Activated T-cell treated with anti-CD3 and anti-CD28 coated beads, Interleukin-2, amount 50 U/mL, for 4 hours (primary cell): ENCODE measurements around the gene CISH. TPM values are rescaled to one million over a fixed set of nuclear protein-coding genes. Genes with fewer than 3 reads are reported as not detected.
A peak's percentile ranks its signal among the peaks of the same experiment; 100 is the strongest.

Experiments used
- ATAC-seq, 2 donors: fragments of 200-7000 bp; cut with Tn5 transposase; one replicate each; pipeline ENCODE4 v1.10.0; 2021
- DNase-seq: peaks from one replicate; pipeline ENCODE4 v3.0.0-alpha.2; 2020
- H3K27me3 Mint-ChIP-seq: one replicate; pipeline ENCODE4 v1.8.0; 2021; ENCODE audit warnings: low read depth, mixed read lengths
- H3K36me3 Mint-ChIP-seq: one replicate; pipeline ENCODE4 v1.8.0; 2022; ENCODE audit warnings: mixed read lengths; ENCODE audit not compliant: insufficient read depth
- H3K4me1 Mint-ChIP-seq: one replicate; pipeline ENCODE4 v1.8.0; 2021; ENCODE audit warnings: low read depth, mixed read lengths
- H3K4me3 Mint-ChIP-seq: one replicate; pipeline ENCODE4 v1.8.0; 2021; ENCODE audit warnings: mild to moderate bottlenecking, moderate library complexity, mixed read lengths
- H3K9me3 Mint-ChIP-seq: one replicate; pipeline ENCODE4 v1.8.0; 2021; ENCODE audit warnings: mixed read lengths
- total RNA-seq, 3 donors: library from RNA; stranded (reverse); gene quantifications; one replicate each; pipeline ENCODE4 v1.2.1, GENCODE V29; 2021

The CISH gene
- total RNA-seq, 3 donors from 2014 or later = 223 to 268 (median 229) TPM

DNA sequence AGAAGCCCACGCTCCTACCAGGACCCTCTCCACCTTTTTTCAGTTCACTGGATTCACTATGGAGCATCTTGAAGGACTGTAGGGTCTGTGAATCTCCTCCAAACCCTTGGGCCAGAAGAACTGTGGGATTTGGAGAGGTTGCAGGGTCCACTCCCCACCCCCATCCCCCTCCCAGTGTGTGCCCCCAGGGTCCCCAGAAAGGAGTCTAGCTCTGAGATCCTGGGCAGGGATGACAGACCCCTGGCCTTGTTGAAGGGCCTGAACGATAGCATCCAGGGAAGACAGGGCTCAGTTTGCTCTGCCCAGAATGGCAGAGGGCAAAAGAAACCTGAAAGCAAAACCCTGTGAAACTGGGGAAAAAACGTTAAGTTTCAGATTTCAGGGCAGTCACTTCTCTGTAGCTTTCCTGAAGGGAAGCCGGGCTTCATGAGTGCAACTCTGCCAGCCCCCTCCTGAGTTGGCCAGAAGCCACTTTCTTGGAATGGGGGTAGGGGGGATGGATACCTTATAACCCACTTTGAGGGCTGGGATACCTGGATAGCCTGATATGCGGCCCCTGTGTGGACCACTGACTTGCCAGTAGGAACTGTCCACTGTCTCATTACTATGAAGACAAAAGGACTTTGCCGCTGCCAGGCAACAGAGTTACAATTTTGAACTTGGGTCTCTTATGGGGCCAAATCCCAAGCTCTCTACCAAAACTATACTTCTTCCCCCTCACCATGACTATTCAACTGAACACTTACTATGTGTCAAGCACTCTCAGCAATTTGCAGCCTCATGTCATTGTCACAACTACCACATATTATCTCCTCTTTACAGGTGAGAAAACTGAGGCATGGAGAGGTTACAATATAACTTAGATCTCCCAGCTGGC is 1.6 kb upstream of the CISH start:
- H3K9me3 Mint-ChIP-seq = no peaks in the 10 kb centered on the region
- DNase-seq = no peak
- peak overlapping the region; percentile 94 for H3K4me3 Mint-ChIP-seq
- H3K36me3 Mint-ChIP-seq = peaks cover 31% of the 10 kb centered on the region
- no peaks in the 10 kb centered on the region for H3K27me3 Mint-ChIP-seq
- no peak for ATAC-seq
- H3K4me1 Mint-ChIP-seq = peaks cover 38% of the 10 kb centered on the region

DNA sequence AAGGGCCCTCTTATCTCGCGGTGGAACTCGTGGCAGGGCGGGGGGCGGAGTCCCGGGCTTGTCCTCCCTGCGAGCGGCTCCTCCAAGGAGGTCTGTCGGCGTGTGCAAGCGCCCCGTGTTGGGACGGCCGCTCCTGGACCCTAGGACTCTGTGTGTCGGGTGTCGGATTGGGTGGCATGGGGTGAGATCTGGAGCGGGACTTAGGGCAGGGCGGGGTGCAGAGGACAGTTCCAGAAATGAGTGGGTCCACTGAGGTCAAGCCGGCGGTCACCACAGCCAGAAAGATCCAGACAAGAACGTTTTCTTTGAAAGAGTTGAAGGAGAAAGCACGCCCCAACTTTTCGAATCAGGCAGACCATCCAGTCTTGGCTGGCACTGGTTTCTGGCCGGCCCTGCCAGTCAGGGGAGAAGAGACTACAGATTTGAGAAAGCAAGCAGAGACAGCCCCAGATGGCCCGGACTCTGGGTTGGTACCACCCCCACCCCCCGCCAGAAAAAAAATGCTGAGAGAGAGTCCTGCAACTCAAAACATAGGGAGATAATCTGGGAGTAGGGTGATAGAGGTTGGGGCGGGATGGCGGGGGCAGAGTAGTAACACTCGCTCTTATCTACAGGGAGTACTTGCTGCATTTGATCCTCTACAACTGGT is 784 bp upstream of the CISH start:
- H3K4me1 Mint-ChIP-seq = peaks cover 43% of the 10 kb centered on the region
- no peaks in the 10 kb centered on the region for H3K27me3 Mint-ChIP-seq
- no peaks in the 10 kb centered on the region for H3K9me3 Mint-ChIP-seq
- peak overlapping the region; percentile 94 for H3K4me3 Mint-ChIP-seq
- ATAC-seq = no peak
- DNase-seq = no peak
- H3K36me3 Mint-ChIP-seq = peaks cover 39% of the 10 kb centered on the region

DNA sequence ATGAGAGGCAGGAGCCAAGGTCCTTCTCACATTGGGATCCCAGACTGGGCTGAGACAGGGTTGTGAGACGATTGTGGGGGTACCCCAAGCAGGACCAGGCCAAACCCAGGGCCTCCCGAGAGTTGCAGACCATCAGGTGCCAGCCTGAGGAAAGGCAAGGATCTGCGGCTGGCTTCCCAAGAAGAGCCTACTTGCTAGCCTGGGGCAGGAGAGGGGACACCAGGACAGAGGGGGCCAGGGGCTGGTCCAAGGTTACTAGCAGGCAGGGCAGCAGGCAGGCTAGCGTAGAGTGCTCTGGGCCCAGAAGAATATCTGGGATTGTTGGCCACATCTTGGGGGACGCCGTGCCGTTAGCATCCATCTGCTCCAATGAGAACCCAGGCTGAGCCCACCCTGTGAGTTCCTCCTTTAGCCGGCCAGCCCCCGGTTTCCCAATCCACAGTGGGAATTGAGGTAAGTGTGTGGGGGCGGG is 546 bp downstream of the CISH start:
- no peaks in the 10 kb centered on the region for H3K9me3 Mint-ChIP-seq
- DNase-seq (no peak), ATAC-seq (peak in 1 of 2 donors; percentile 0)
- H3K4me3 Mint-ChIP-seq = peak overlapping the region; percentile 94
- H3K36me3 Mint-ChIP-seq = peaks cover 50% of the 10 kb centered on the region
- H3K27me3 Mint-ChIP-seq = no peaks in the 10 kb centered on the region
- H3K4me1 Mint-ChIP-seq = peaks cover 44% of the 10 kb centered on the region

DNA sequence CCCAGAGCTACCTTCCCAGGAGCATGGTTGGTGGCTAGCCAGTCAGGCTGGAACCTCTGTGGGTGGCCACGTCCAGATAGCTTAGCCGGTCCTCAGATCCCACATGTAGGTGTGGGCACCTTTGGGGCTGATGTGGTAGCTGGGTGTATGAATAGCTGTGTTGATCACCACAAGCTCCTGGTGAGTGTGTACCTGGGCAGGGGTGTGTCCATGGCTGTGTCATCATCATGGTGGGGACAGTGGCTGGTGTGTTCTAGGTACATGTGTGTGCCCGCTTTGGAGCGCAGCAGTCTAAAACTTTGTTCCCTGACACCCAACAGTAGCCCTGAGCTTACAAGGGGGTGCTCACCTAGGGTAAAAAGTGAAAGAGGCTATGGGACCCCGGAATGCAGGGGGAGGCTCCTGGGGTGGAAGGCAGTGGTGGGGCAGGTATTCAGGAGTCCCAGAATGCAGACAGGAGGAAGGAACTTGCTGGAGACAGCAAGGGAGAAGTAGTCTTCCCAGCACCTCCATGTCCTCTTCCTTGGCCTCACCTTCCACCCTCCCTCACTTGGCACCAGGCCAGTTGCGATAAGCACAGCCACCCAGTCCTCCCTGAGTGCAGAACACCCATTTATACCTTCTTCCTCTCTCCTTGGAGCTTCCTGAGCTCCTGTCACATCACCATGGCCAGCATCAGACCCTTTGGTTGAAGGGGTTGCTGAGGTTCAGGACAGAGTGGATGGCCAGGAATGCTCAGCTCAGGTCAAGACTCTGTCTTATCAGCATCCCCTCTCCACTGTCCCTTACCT is 1.2 kb downstream of the CISH start:
- no peak for ATAC-seq
- H3K4me3 Mint-ChIP-seq = peak overlapping the region; percentile 94
- H3K4me1 Mint-ChIP-seq = peaks cover 45% of the 10 kb centered on the region
- DNase-seq = peak; percentile 54
- H3K27me3 Mint-ChIP-seq = no peaks in the 10 kb centered on the region
- peaks cover 56% of the 10 kb centered on the region for H3K36me3 Mint-ChIP-seq
- no peaks in the 10 kb centered on the region for H3K9me3 Mint-ChIP-seq

DNA sequence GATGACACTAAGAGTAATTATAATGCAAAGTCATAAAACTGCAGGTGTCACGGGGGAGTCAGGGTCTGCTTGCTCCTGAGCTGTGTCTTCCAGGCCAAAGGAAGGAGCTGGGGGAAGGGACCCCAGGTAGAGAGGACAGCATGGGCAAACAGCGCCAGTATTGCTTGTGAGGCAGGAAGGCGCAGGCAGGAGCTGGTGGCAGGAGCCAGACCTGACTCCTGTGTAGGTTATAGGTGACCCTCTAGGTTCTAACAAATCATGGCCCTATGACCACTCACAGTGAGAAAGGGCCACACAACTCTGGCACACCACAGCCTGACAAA is 1.9 kb downstream of the CISH start:
- Mint-ChIP-seq H3K27me3 (no peaks in the 10 kb centered on the region), H3K4me1 (peaks cover 49% of the 10 kb centered on the region), H3K36me3 (peaks cover 61% of the 10 kb centered on the region), H3K4me3 (peak overlapping the region; percentile 94), H3K9me3 (no peaks in the 10 kb centered on the region)
- DNase-seq (no peak), ATAC-seq (no peak)

DNA sequence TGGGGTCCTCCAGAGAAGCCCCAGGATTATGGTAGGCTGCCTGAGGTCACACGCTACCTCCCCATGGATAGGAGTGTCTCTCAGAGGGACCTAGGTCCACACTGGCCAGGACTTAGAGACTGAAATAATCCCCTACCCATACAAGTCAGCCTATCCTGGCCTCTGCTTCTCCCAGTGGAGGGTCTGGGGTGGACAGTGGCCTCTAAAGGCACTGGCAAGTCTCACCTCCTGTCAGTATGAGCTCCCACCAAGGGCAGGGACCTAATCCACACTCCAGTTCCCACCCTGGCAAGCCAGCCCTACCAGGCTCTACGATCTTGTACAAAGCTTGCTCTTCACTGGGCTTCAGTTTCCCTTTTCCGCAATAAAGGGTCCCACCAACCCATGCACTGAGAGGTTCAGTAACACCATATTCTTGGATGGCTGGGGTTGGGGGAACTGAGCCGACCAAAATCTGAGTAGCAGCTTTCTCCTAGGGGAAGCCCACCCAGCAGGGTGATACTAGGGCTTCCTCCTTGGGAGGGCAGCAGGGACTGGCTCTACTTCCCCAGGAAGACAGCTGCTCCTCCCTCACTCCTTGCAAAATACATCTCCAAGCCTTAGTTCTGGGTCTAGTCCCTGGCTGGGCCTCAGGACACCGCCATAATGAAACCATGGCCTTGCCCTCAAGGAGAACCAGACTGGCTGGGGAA is 2.4 kb downstream of the CISH start:
- ATAC-seq = no peak
- peaks cover 51% of the 10 kb centered on the region for H3K4me1 Mint-ChIP-seq

DNA sequence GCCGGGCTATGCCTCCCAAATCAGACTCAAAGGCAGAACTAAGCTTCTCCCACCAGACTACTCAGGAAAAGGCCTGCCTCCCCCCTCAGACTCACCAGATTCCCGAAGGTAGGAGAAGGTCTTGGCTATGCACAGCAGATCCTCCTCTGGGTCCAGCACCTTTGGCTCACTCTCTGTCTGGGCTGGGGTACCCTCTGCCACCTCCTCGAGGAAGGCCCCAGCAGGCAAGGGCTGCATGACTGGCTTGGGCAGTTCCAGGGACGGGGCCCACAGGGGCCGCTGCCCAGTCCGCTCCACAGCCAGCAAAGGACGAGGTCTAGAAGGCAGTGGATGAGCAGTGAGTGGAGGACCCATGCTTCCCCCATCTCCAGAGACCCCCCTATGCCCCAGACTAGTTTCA is 3.3 kb downstream of the CISH start:
- DNase-seq = no peak

More for the DNA sequence above, 2.4 kb downstream of the CISH start:
- DNase-seq = no peak
- Mint-ChIP-seq H3K36me3 (peaks cover 65% of the 10 kb centered on the region), H3K9me3 (no peaks in the 10 kb centered on the region), H3K27me3 (no peaks in the 10 kb centered on the region), H3K4me3 (peak overlapping the region; percentile 94)

DNA sequence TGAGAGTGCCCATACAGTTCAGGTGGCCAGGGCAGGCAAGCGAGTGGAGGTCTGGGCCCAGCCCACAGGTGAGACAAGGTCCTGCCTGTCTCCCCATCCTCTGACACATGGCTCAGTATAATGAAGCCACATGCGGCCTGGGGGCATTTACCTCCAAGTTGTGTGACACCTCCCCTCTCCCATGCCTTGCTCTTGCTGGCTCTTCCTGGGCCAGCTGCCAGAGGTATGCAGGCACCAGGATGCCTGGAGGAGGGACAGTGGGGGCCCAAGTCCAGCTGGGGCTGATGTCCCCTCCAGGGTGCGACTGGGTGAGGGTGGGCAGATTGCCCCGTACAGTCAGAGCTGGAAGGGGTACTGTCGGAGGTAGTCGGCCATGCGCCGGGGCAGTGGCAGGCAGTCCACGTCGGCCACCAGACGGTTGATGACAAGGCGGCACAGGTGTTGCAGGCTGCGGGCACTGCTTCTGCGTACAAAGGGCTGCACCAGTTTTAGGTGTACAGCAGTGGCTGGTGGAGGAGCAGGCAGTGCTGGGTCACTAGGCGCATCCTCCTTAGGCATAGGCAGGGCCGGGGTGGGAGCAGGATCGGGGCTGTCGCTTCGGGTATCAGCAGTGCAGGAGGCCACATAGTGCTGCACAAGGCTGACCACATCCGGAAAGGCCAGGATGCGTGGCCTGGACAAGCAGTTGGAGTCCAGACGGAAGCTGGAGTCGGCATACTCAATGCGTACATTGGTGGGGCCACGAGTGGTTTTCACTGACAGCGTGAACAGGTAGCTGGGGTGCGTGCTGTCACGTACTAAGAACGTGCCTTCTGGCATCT is 4.1 kb downstream of the CISH start:
- H3K36me3 Mint-ChIP-seq = peaks cover 76% of the 10 kb centered on the region
- no peak for ATAC-seq
- no peaks in the 10 kb centered on the region for H3K27me3 Mint-ChIP-seq
- peak overlapping the region; percentile 94 for H3K4me3 Mint-ChIP-seq
- DNase-seq = no peak
- no peaks in the 10 kb centered on the region for H3K9me3 Mint-ChIP-seq
- peaks cover 56% of the 10 kb centered on the region for H3K4me1 Mint-ChIP-seq

More for the DNA sequence above, 3.3 kb downstream of the CISH start:
- H3K27me3 Mint-ChIP-seq = no peaks in the 10 kb centered on the region
- H3K4me3 Mint-ChIP-seq = peak overlapping the region; percentile 94
- peaks cover 74% of the 10 kb centered on the region for H3K36me3 Mint-ChIP-seq
- ATAC-seq = no peak
- H3K9me3 Mint-ChIP-seq = no peaks in the 10 kb centered on the region
- peaks cover 52% of the 10 kb centered on the region for H3K4me1 Mint-ChIP-seq

DNA sequence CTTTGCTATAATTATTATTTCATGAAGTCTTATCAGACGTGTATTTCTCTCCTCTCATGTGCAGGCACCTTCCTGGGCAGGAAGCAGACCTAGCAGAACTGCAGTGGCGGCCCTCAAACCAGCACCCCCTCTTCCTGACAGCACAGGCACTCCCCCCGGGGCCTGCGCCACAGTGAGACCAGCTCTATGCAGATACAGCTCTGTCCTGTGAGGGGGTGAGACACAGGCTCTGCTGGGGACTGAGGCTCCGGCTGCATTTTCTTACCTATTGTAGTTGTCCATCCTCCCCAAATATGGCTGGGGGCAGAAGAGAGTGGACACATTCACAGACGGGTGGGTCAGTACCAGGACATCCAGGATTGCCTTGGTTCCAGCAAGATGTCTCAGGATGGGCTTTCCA is 5.0 kb downstream of the CISH start:
- ATAC-seq (no peak), DNase-seq (no peak)
- Mint-ChIP-seq H3K4me3 (peak overlapping the region; percentile 94), H3K27me3 (no peaks in the 10 kb centered on the region), H3K9me3 (no peaks in the 10 kb centered on the region), H3K36me3 (peaks cover 74% of the 10 kb centered on the region), H3K4me1 (peaks cover 61% of the 10 kb centered on the region)

DNA sequence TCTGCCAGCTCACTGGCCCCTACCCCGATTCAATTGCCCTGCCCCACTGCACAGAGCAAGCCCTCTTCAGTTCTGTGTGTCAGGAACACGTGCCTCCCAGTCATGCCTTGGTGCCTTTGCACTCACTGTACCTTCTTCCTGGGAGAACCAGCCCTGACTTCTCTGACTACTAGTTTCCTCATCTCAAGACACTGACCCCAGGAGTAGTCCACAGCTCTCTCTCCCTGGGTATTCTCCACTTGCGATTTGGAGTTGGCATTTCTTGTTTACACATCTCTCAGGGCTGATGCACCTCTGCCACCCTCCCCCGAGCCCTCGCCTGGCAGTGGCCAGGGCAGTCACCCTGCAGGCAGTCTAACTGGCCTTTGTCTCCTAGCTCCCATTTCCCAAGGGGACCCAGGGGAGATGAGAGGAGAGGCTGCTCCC is 5.7 kb downstream of the CISH start:
- no peak for ATAC-seq

DNA sequence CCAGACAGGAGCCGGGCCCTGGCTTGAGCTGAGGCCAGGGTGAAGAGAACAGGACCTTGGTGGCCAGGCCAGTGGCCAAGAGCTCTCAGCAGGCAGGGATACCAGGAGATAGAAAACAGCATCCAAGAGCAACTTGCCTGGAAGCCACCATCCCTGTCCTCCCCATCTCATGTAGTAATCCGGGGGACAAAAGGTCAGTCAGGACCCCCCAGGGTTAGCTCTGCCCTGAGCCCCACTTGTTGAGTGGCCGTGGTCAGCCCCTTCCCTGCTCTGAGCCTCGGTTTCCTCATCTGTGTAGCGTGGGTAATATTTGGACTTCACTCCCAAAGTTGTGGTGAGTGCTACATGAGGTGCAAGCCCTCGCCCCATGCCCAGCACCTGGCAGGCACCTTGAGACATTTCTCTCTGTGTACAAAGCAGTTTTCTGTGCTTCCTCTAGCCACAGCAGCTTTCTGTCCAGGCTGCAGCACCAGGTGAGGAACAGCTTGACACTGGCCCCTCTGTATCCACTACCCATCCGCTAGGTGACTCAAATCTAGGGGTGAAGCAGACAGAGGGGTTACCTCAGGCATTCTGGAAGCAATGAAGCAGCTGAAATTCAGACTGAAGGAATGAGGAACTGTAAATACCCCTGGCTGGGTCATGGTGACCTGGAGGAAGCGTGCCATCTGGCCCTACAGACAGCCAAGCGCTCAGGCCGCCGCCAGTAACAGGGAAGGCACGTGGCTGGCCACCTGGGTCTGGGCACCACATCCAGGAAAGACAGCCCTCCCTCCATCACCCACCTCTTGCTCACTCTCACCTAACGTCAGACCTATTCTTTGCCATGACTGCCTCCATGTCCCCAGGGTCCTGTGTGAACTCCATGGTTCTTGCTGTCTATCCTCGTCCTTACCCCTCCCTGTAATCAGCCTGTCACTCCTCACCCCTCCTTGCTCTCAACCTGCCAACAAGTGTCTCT is 6.7 kb downstream of the CISH start:
- H3K36me3 Mint-ChIP-seq = peaks cover 62% of the 10 kb centered on the region

More for the DNA sequence above, 5.7 kb downstream of the CISH start:
- peaks cover 68% of the 10 kb centered on the region for H3K4me1 Mint-ChIP-seq
- no peak for DNase-seq
- H3K9me3 Mint-ChIP-seq = no peaks in the 10 kb centered on the region
- H3K27me3 Mint-ChIP-seq = no peaks in the 10 kb centered on the region
- H3K36me3 Mint-ChIP-seq = peaks cover 72% of the 10 kb centered on the region
- peak overlapping the region; percentile 94 for H3K4me3 Mint-ChIP-seq

DNA sequence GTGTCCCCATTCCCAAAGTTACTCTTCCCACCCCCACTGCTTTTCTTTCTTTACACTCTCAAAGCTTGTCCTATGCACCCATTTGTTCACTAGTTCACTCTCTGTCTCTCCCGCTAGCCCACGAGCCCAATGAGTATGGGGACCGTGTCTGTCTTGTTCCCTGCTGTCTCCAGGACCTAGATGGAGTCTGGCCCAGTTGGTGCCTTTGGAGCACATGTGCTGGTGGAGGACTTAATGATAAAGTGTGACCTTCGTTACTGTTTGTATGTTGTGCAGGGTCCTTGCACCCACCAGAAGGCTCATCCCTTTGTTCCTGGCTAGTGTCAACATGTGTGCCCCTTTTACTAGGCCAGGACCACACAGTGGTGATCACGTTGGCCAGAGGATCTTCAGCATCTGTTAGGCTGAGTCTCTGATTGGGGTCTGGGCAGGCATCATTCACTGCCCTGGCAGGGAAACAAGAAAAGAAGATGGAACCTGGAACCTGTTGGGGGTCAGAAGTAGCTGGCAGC is 7.4 kb downstream of the CISH start:
- Mint-ChIP-seq H3K4me3 (peak overlapping the region; percentile 66), H3K36me3 (peaks cover 56% of the 10 kb centered on the region), H3K9me3 (no peaks in the 10 kb centered on the region), H3K4me1 (peaks cover 85% of the 10 kb centered on the region), H3K27me3 (no peaks in the 10 kb centered on the region)
- DNase-seq = no peak
- ATAC-seq = no peak

More for the DNA sequence above, 6.7 kb downstream of the CISH start:
- no peaks in the 10 kb centered on the region for H3K27me3 Mint-ChIP-seq
- peak overlapping the region; percentile 94 for H3K4me3 Mint-ChIP-seq
- DNase-seq (no peak), ATAC-seq (no peak)
- no peaks in the 10 kb centered on the region for H3K9me3 Mint-ChIP-seq
- peaks cover 78% of the 10 kb centered on the region for H3K4me1 Mint-ChIP-seq
